H1 (cell line): Measurements from ENCODE around the gene HAT1. TPM values are rescaled to one million over a fixed set of nuclear protein-coding genes. Genes with fewer than 3 reads are reported as not detected.

ENCODE experiments used
- CTCF ChIA-PET: fragments of 300-600 bp; sonication (Branson Sonifier 250); formaldehyde crosslinking; loops from one replicate; lab custom pipeline; 2021; ENCODE audit not compliant: partially characterized antibody; lab: Charles Lee
- POLR2A ChIA-PET: fragments of 300-600 bp; sonication (Branson Sonifier 250); formaldehyde crosslinking; loops from one replicate; lab custom pipeline; 2021; ENCODE audit warnings: inconsistent platforms; ENCODE audit not compliant: partially characterized antibody; lab: Charles Lee
- DNase-seq, 2 experiments: peaks; one replicate each; pipeline versions ENCODE4 v3.0.0 to v3.0.0-alpha.2; 2010 to 2022; ENCODE audit warnings: low spot score in 2 of 2, low read depth in 1 of 2, mixed read lengths in 1 of 2
- FAIRE-seq: peaks from 2 replicates; lab custom pipeline; 2011; peaks lifted over from hg19 to GRCh38; lab: Jason Lieb, UNC
- H2AFZ ChIP-seq: 2 replicates; pipeline ENCODE4 v1.8.1; 2012; ENCODE audit warnings: low read length, inconsistent platforms
- H2AK5ac ChIP-seq: 2 replicates; pipeline ENCODE4 v1.6.1; 2013; ENCODE audit warnings: low read depth, low read length
- H2BK120ac ChIP-seq: replicated peaks from 2 replicates; pipeline ENCODE3; 2013; ENCODE audit warnings: low read depth, low read length, inconsistent platforms
- H2BK12ac ChIP-seq: 2 replicates; pipeline ENCODE4 v1.6.1; 2013; ENCODE audit warnings: low read depth, low read length
- H2BK15ac ChIP-seq: 2 replicates; pipeline ENCODE4 v1.6.1; 2013; ENCODE audit warnings: low read length
- H2BK20ac ChIP-seq: 2 replicates; pipeline ENCODE4 v1.6.1; 2013; ENCODE audit warnings: low read length
- H2BK5ac ChIP-seq: 2 replicates; pipeline ENCODE4 v1.6.1; 2013; ENCODE audit warnings: low read depth, low read length
- H3K14ac ChIP-seq: 2 replicates; pipeline ENCODE4 v1.6.1; 2013; ENCODE audit warnings: inconsistent platforms; ENCODE audit not compliant: insufficient read length
- H3K18ac ChIP-seq: 2 replicates; pipeline ENCODE4 v1.6.1; 2013; ENCODE audit warnings: low read length; ENCODE audit errors: extremely low read depth
- H3K23ac ChIP-seq: 2 replicates; pipeline ENCODE4 v1.6.1; 2013; ENCODE audit warnings: inconsistent platforms; ENCODE audit not compliant: insufficient read length
- H3K23me2 ChIP-seq: 2 replicates; pipeline ENCODE4 v1.6.1; 2013; ENCODE audit warnings: low read depth, low read length
- H3K27ac ChIP-seq: 2 replicates; pipeline ENCODE4 v1.6.1; 2011; ENCODE audit warnings: low read depth, low read length, inconsistent platforms
- H3K27me3 ChIP-seq, 4 experiments: replicated peaks in 1 of 4; 1 replicate in 1 of 4; 2 replicates in 3 of 4; pipeline versions ENCODE4 v1.6.1 to v1.8.1; 2011 to 2013; ENCODE audit warnings: low read length in 3 of 4, mild to moderate bottlenecking in 3 of 4, inconsistent platforms in 2 of 4, mixed read lengths in 2 of 4, moderate library complexity in 1 of 4; ENCODE audit not compliant: control insufficient read depth in 3 of 4, insufficient read depth in 3 of 4; ENCODE audit errors: extremely low read depth in 1 of 4
- H3K36me3 ChIP-seq, 4 experiments: 2 replicates each; pipeline versions ENCODE4 v1.6.1 to v1.8.1; 2011 to 2013; ENCODE audit warnings: mild to moderate bottlenecking in 4 of 4, low read length in 3 of 4, moderate library complexity in 2 of 4, control low read depth in 1 of 4, inconsistent platforms in 1 of 4; ENCODE audit not compliant: insufficient read depth in 4 of 4, control insufficient read depth in 2 of 4
- H3K4ac ChIP-seq: replicated peaks from 2 replicates; pipeline ENCODE3; 2013; ENCODE audit warnings: low read length, low read depth, mixed read lengths, inconsistent platforms; ENCODE audit not compliant: insufficient read length
- H3K4me1 ChIP-seq, 4 experiments: replicated peaks in 1 of 4; 1 replicate in 1 of 4; 2 replicates in 3 of 4; pipeline versions ENCODE4 v1.6.1 to v1.8.1; 2011 to 2013; ENCODE audit warnings: low read length in 3 of 4, inconsistent platforms in 2 of 4, mixed read lengths in 1 of 4; ENCODE audit not compliant: insufficient read depth in 4 of 4, control insufficient read depth in 3 of 4
- H3K4me2 ChIP-seq, 2 experiments: 2 replicates each; pipeline versions ENCODE4 v1.6.1 to v1.8.1; 2011 to 2013; ENCODE audit warnings: low read depth in 2 of 2, low read length in 2 of 2, control low read depth in 1 of 2, inconsistent platforms in 1 of 2, mild to moderate bottlenecking in 1 of 2; ENCODE audit not compliant: insufficient read depth in 1 of 2
- H3K4me3 ChIP-seq, 4 experiments: fragments of 200-600, 300-600 bp in 1 of 4; sonication (generic), shearing (Covaris generic), sonication (Bioruptor Twin) in 1 of 4; 2 replicates each; pipeline versions ENCODE4 v1.5.1 to v1.8.1; 2011 to 2016; ENCODE audit warnings: low read length in 4 of 4, low read depth in 3 of 4, control low read depth in 2 of 4, inconsistent platforms in 2 of 4, mild to moderate bottlenecking in 2 of 4, mixed read lengths in 1 of 4, moderate library complexity in 1 of 4; ENCODE audit not compliant: insufficient read depth in 2 of 4; ENCODE audit errors: extremely low read depth in 1 of 4
- H3K56ac ChIP-seq: replicated peaks from 2 replicates; pipeline ENCODE3; 2013; ENCODE audit warnings: low read depth, mild to moderate bottlenecking, mixed read lengths, low read length, inconsistent platforms; ENCODE audit not compliant: insufficient read length
- H3K79me1 ChIP-seq: 2 replicates; pipeline ENCODE4 v1.6.1; 2013; ENCODE audit warnings: low read depth, low read length, control low read depth
- H3K79me2 ChIP-seq, 2 experiments: 2 replicates each; pipeline versions ENCODE4 v1.6.1 to v1.8.1; 2012 to 2013; ENCODE audit warnings: low read length in 2 of 2, mild to moderate bottlenecking in 2 of 2, inconsistent platforms in 1 of 2; ENCODE audit not compliant: insufficient read depth in 2 of 2, control insufficient read depth in 1 of 2
- H3K9ac ChIP-seq, 4 experiments: replicated peaks in 1 of 4; 1 replicate in 1 of 4; 2 replicates in 3 of 4; pipeline versions ENCODE4 v1.6.1 to v1.8.1; 2011 to 2013; ENCODE audit warnings: low read depth in 3 of 4, low read length in 3 of 4, control low read depth in 2 of 4, mild to moderate bottlenecking in 2 of 4, moderate library complexity in 2 of 4, inconsistent platforms in 1 of 4; ENCODE audit errors: extremely low read depth in 1 of 4
- H3K9me3 ChIP-seq, 2 experiments: 2 replicates each; pipeline versions ENCODE4 v1.6.1 to v1.8.1; 2012 to 2013; ENCODE audit warnings: mild to moderate bottlenecking in 2 of 2, moderate library complexity in 2 of 2, control low read depth in 1 of 2, inconsistent platforms in 1 of 2, low read depth in 1 of 2, low read length in 1 of 2, mixed read lengths in 1 of 2; ENCODE audit not compliant: insufficient read depth in 2 of 2
- H4K20me1 ChIP-seq, 2 experiments: replicated peaks in 1 of 2; 2 replicates each; pipeline versions ENCODE3 to v1.8.1; 2011 to 2013; ENCODE audit warnings: inconsistent platforms in 2 of 2, low read length in 2 of 2, mild to moderate bottlenecking in 1 of 2; ENCODE audit not compliant: insufficient read depth in 2 of 2, control insufficient read depth in 1 of 2
- H4K5ac ChIP-seq: 2 replicates; pipeline ENCODE4 v1.6.1; 2013; ENCODE audit warnings: low read length, low read depth, mixed read lengths, inconsistent platforms; ENCODE audit not compliant: insufficient read length
- H4K8ac ChIP-seq: 2 replicates; pipeline ENCODE4 v1.8.0; 2013; ENCODE audit warnings: mild to moderate bottlenecking, moderate library complexity, low read length, inconsistent platforms; ENCODE audit not compliant: insufficient read depth; ENCODE audit errors: extremely low read depth
- H4K91ac ChIP-seq: replicated peaks from 2 replicates; pipeline ENCODE3; 2013; ENCODE audit warnings: low read length, mixed read lengths, inconsistent platforms; ENCODE audit not compliant: insufficient read length
- BCL11A ChIP-seq, 2 experiments: IDR thresholded peaks; one replicate each; pipeline ENCODE4 v1.6.1; 2011; ENCODE audit warnings: low read depth in 2 of 2, low read length in 2 of 2, mild to moderate bottlenecking in 2 of 2
- CHD1 ChIP-seq: IDR thresholded peaks from 2 replicates; pipeline ENCODE4 v1.6.1; 2012; ENCODE audit warnings: low read depth, low read length, improper control_type of control experiment
- CHD2 ChIP-seq: IDR thresholded peaks from 2 replicates; pipeline ENCODE4 v1.6.1; 2012; ENCODE audit warnings: low read length, improper control_type of control experiment
- EGR1 ChIP-seq: IDR thresholded peaks from 2 replicates; pipeline ENCODE4 v1.6.1; 2011; ENCODE audit warnings: low read depth, low read length, borderline replicate concordance
- EZH2 ChIP-seq: fragments of 200-600 bp; sonication (generic); IDR thresholded peaks from 2 replicates; pipeline ENCODE4 v1.7.1; 2012; ENCODE audit warnings: low read depth, mild to moderate bottlenecking, moderate library complexity, low read length, inconsistent platforms; ENCODE audit not compliant: severe bottlenecking
- HDAC2 ChIP-seq, 2 experiments: fragments of 300-600 bp in 1 of 2; sonication (generic) in 1 of 2; IDR thresholded peaks; 2 replicates each; pipeline ENCODE4 v1.6.1; 2011 to 2012; ENCODE audit warnings: low read depth in 2 of 2, low read length in 2 of 2, mild to moderate bottlenecking in 2 of 2, moderate library complexity in 2 of 2, borderline replicate concordance in 1 of 2, inconsistent platforms in 1 of 2
- KDM1A ChIP-seq: fragments of 200-600, 300-600 bp; sonication (generic); IDR thresholded peaks from 2 replicates; pipeline ENCODE4 v1.7.1; 2016; ENCODE audit warnings: mild to moderate bottlenecking, low read length, borderline replicate concordance
- KDM5A ChIP-seq: fragments of 200-600 bp; IDR thresholded peaks from 2 replicates; pipeline ENCODE4 v1.7.1; 2012; ENCODE audit warnings: mild to moderate bottlenecking, low read length, inconsistent platforms, mixed read lengths
- MAFK ChIP-seq: IDR thresholded peaks from 2 replicates; pipeline ENCODE4 v1.6.1; 2012; ENCODE audit warnings: low read depth, mild to moderate bottlenecking, improper control_type of control experiment, low read length
- NRF1 ChIP-seq: IDR thresholded peaks from 2 replicates; pipeline ENCODE4 v1.6.1; 2011; ENCODE audit warnings: mild to moderate bottlenecking, low read depth, low read length, improper control_type of control experiment
- SIN3A ChIP-seq, 2 experiments: IDR thresholded peaks in 1 of 2; conservative IDR thresholded peaks in 1 of 2; 2 replicates each; pipeline ENCODE4 v1.6.1; 2011 to 2012; ENCODE audit warnings: low read length in 2 of 2, improper control_type of control experiment in 1 of 2, low read depth in 1 of 2, mild to moderate bottlenecking in 1 of 2
- SIRT6 ChIP-seq: IDR thresholded peaks from one replicate; pipeline ENCODE4 v1.7.1; 2012; ENCODE audit warnings: low read length, inconsistent platforms
- SP1 ChIP-seq: IDR thresholded peaks from 2 replicates; pipeline ENCODE4 v1.6.1; 2011; ENCODE audit warnings: low read depth, low read length
- SP4 ChIP-seq: IDR thresholded peaks from 2 replicates; pipeline ENCODE4 v1.6.1; 2012; ENCODE audit warnings: low read length, inconsistent platforms
- TAF1 ChIP-seq: IDR thresholded peaks from 2 replicates; pipeline ENCODE4 v1.6.1; 2011; ENCODE audit warnings: mild to moderate bottlenecking, low read depth, low read length
- WGBS, 2 experiments: shearing (Covaris generic) in 1 of 2; methylation state at CpG; one replicate each; pipeline versions ENCODE4 v1.1.6 to v1.1.7; 2013 to 2015; ENCODE audit warnings: low lambda C conversion rate in 2 of 2, mixed read lengths in 2 of 2, inconsistent platforms in 1 of 2, low coverage in 1 of 2, missing lambda C conversion rate in 1 of 2; ENCODE audit not compliant: insufficient replicate concordance in 2 of 2, insufficient coverage in 1 of 2, insufficient read length in 1 of 2; ENCODE audit errors: extremely low coverage in 1 of 2, missing lambda C conversion rate in 1 of 2; 5-methylcytosine and 5-hydroxymethylcytosine counted together
- polyA plus RNA-seq, 7 experiments: library from polyadenylated mRNA; depleted of rRNA in 3 of 7; stranded (reverse) in 5 of 7; unstranded in 2 of 7; fragments of >200 nt in 5 of 7; fragments of 200-250 nt in 2 of 7; gene quantifications; 1 replicate in 5 of 7; 2 replicates in 1 of 7; 4 replicates in 1 of 7; pipeline versions ENCODE4 v1.2.1 to v1.2.3, GENCODE V29; 2011 to 2013; ENCODE audit warnings: missing spikeins in 2 of 7, mixed read lengths in 2 of 7
- total RNA-seq: library from RNA; stranded (reverse); fragmentation: NEBNext Ultra II Directional; extraction: Animal tissue kit (Norgen Biotek cat#: 25700); gene quantifications from 2 replicates; pipeline ENCODE4 v1.2.1, GENCODE V29; 2021
- TF ChIP-seq, protein P1 (sequence below): IDR thresholded peaks from 2 replicates; pipeline ENCODE4 v1.6.1; 2012; ENCODE audit warnings: inconsistent platforms

Gene HAT1
- total and polyA plus RNA-seq, 2 of the 8 experiments (the other 6 are each of a cell fraction or from before 2014, with no cell fraction given): 44.6 to 74.2 TPM

- no peak for DNase-seq
- Histone ChIP-seq H3K23me2 (no peaks in the 10 kb centered on the region), H3K27me3 (no peaks in the 10 kb centered on the region)
- TF ChIP-seq SIRT6 (no peak), KDM5A (no peak), CHD1 (no peak), SP1 (no peak), SIN3A (conservative IDR thresholded peaks at IDR 0.05 in 1 of 2, IDR thresholded peaks at IDR 0.05 in 1 of 2; ENCODE audit: low read depth in 1 of 2, low read length in 2 of 2) (no peak), HDAC2 (IDR thresholded peaks at IDR 0.05; ENCODE audit: borderline replicate concordance in 1 of 2, low read depth in 2 of 2, low read length in 2 of 2) (no peak), TAF1 (no peak), EZH2 (no peak), SP4 (no peak), EGR1 (no peak), BCL11A (IDR thresholded peaks at IDR 0.05; ENCODE audit: low read depth in 2 of 2, low read length in 2 of 2) (no peak), MAFK (no peak), KDM1A (no peak), NRF1 (no peak), CHD2 (no peak)
- TF ChIP-seq, protein P1, sequence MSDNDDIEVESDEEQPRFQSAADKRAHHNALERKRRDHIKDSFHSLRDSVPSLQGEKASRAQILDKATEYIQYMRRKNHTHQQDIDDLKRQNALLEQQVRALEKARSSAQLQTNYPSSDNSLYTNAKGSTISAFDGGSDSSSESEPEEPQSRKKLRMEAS: no peak
These were observed 14.0 kb upstream of the HAT1 start for GRCh38 chr2:171908235-171908634.

More at GRCh38 chr2:171908235-171908634, 14.0 kb upstream of the HAT1 start:
- ChIA-PET POLR2A (no interaction called here), CTCF (interaction anchor here (0.5 to 0.6 kb wide), 2 partner anchors 25 to 205 kb away, joined by 4 read pairs; no protein-coding TSS in a partner anchor)
- Histone ChIP-seq H3K4me1 (no peaks in the 10 kb centered on the region), H3K27ac (no peak overlapping the region), H3K36me3 (no peaks in the 10 kb centered on the region), H3K56ac (no peak overlapping the region), H4K91ac (no peak overlapping the region), H4K8ac (no peak overlapping the region), H2BK5ac (no peak overlapping the region), H3K4me2 (no peak overlapping the region), H2BK20ac (no peak overlapping the region), H3K18ac (no peak overlapping the region), H3K4me3 (no peak overlapping the region), H3K79me2 (no peaks in the 10 kb centered on the region), H2BK15ac (no peak overlapping the region), H3K14ac (no peak overlapping the region), H3K79me1 (no peaks in the 10 kb centered on the region), H2AFZ (no peak overlapping the region), H4K20me1 (no peaks in the 10 kb centered on the region), H3K23ac (no peak overlapping the region), H4K5ac (no peak overlapping the region), H3K9me3 (no peaks in the 10 kb centered on the region), H3K9ac (no peak overlapping the region), H2BK120ac (no peak overlapping the region), H2AK5ac (no peak overlapping the region), H2BK12ac (no peak overlapping the region), H3K4ac (no peak overlapping the region)
- no peak for FAIRE-seq
- 75% methylated on average over 1 of the region's 1 CpG; no CpG with 5 or more reads in 1 of the 2 experiments for WGBS, 2 experiments
